HS-5 (cell line): Measurements from ENCODE around the gene DHRS7B.

Experiments used
- DNase-seq: peaks from one replicate; pipeline ENCODE4 v3.0.0-alpha.2; 2012; ENCODE audit warnings: low read depth

Gene DHRS7B

GRCh38 chr17:21240369-21241055 is 113.7 kb downstream of the DHRS7B start:
- no peak for DNase-seq
